HepG2 (cell line): ENCODE measurements around the gene RAB23. TPM values are rescaled to one million over a fixed set of nuclear protein-coding genes. Genes with fewer than 3 reads are reported as not detected.

Experiments
- ATAC-seq: fragments of 200-7000 bp; cut with Tn5 transposase; 3 replicates; pipeline ENCODE4 v1.9.1; 2020; ENCODE audit warnings: mild to moderate bottlenecking, moderate library complexity
- BruUV-seq: library from RNA; stranded (reverse); fragments of 400-500 nt; replicated peaks from 2 replicates; lab custom pipeline; 2021; lab: Mats Ljungman, UMichigan
- CTCF ChIA-PET: fragments of 300-600 bp; formaldehyde crosslinking; extraction: SDS; loops from one replicate; lab custom pipeline; 2021; ENCODE audit warnings: low total read pairs, inconsistent platforms, low intra/inter-chr PET ratio; lab: Yijun Ruan, JAX
- POLR2A ChIA-PET: fragments of 350-600 bp; sonication (Branson Sonifier 250); formaldehyde crosslinking; loops from one replicate; lab custom pipeline; 2020; ENCODE audit warnings: antibody characterized with exemption, inconsistent platforms; lab: Yijun Ruan, JAX
- DNase-seq: peaks from one replicate; pipeline ENCODE4 v3.0.0-alpha.2; 2015; ENCODE audit warnings: low spot score
- FAIRE-seq: peaks from 3 replicates; lab custom pipeline; 2011; peaks lifted over from hg19 to GRCh38; lab: Jason Lieb, UNC
- H2AFZ ChIP-seq: one replicate; pipeline ENCODE4 v1.6.1; 2011; ENCODE audit warnings: low read length, inconsistent platforms
- H3K27ac ChIP-seq: fragments of 300-600 bp; 3 replicates; pipeline ENCODE4 v1.8.0; 2011; ENCODE audit warnings: mixed run types, mild to moderate bottlenecking, mixed read lengths, low read length, inconsistent platforms; ENCODE audit not compliant: insufficient read depth; ENCODE audit errors: extremely low read length
- H3K27me3 ChIP-seq, 2 experiments: fragments of 200-600 bp in 1 of 2; 2 replicates in 1 of 2; 3 replicates in 1 of 2; pipeline versions ENCODE4 v1.6.0 to v1.8.0; 2011; ENCODE audit warnings: low read length in 2 of 2, mild to moderate bottlenecking in 2 of 2, moderate library complexity in 2 of 2, inconsistent platforms in 1 of 2; ENCODE audit not compliant: insufficient read depth in 2 of 2, control insufficient read depth in 1 of 2
- H3K36me3 ChIP-seq, 2 experiments: fragments of 200-600 bp in 1 of 2; replicated peaks in 1 of 2; 2 replicates in 1 of 2; 3 replicates in 1 of 2; pipeline versions ENCODE4 v1.5.1 to v1.8.0; 2011; ENCODE audit warnings: low read length in 2 of 2, inconsistent platforms in 1 of 2; ENCODE audit not compliant: insufficient read depth in 2 of 2, control insufficient read depth in 1 of 2
- H3K4me1 ChIP-seq: 2 replicates; pipeline ENCODE4 v1.5.1; 2012; ENCODE audit warnings: low read length, inconsistent platforms; ENCODE audit not compliant: insufficient read depth
- H3K4me2 ChIP-seq: 2 replicates; pipeline ENCODE4 v1.6.0; 2011; ENCODE audit warnings: low read depth, low read length, inconsistent platforms
- H3K4me3 ChIP-seq, 3 experiments: fragments of 200-600 bp in 1 of 3; sonication (generic), shearing (Covaris generic) in 1 of 3; replicated peaks in 1 of 3; 2 replicates each; pipeline ENCODE4 v1.5.1; 2011 to 2016; ENCODE audit warnings: low read length in 3 of 3, inconsistent platforms in 2 of 3, low read depth in 2 of 3, mild to moderate bottlenecking in 2 of 3, control low read depth in 1 of 3, mixed read lengths in 1 of 3; ENCODE audit not compliant: insufficient read depth in 1 of 3
- H3K79me2 ChIP-seq: one replicate; pipeline ENCODE4 v1.6.1; 2011; ENCODE audit warnings: low read length, inconsistent platforms; ENCODE audit not compliant: insufficient read depth
- H3K9ac ChIP-seq: 2 replicates; pipeline ENCODE4 v1.6.0; 2011; ENCODE audit warnings: mild to moderate bottlenecking, low read depth, low read length, inconsistent platforms; ENCODE audit not compliant: insufficient read depth
- H3K9me3 ChIP-seq: 2 replicates; pipeline ENCODE4 v1.5.1; 2012; ENCODE audit warnings: mild to moderate bottlenecking, low read length
- H4K20me1 ChIP-seq: 2 replicates; pipeline ENCODE4 v1.6.0; 2011; ENCODE audit warnings: inconsistent platforms, mild to moderate bottlenecking, low read length, moderate library complexity; ENCODE audit not compliant: insufficient read depth
- ATF6 ChIP-seq: sonication (generic); formaldehyde crosslinking; conservative IDR thresholded peaks from 2 replicates; pipeline ENCODE4 v1.4.0; 2020; ENCODE audit warnings: missing genetic modification reagents
- DZIP1 ChIP-seq: sonication (generic); formaldehyde crosslinking; IDR thresholded peaks from 2 replicates; pipeline ENCODE4 v1.5.0; 2020; ENCODE audit warnings: mild to moderate bottlenecking, missing genetic modification reagents
- JUNB ChIP-seq: sonication (generic); formaldehyde crosslinking; IDR thresholded peaks from 2 replicates; pipeline ENCODE4 v1.8.0; 2022; ENCODE audit warnings: missing genetic modification reagents, mild to moderate bottlenecking, borderline replicate concordance
- MNT ChIP-seq: fragments of 450-650 bp; IDR thresholded peaks from 2 replicates; pipeline ENCODE4 v1.6.1; 2016
- ONECUT2 ChIP-seq: sonication (generic); formaldehyde crosslinking; IDR thresholded peaks from 2 replicates; pipeline ENCODE4 v1.4.0; 2020; ENCODE audit warnings: missing genetic modification reagents
- ZNF12 ChIP-seq: sonication (generic); formaldehyde crosslinking; IDR thresholded peaks from 2 replicates; pipeline ENCODE4 v1.5.0; 2020; ENCODE audit warnings: missing genetic modification reagents
- ZNF124 ChIP-seq: sonication (generic); formaldehyde crosslinking; IDR thresholded peaks from 2 replicates; pipeline ENCODE4 v1.4.0; 2020; ENCODE audit warnings: missing genetic modification reagents
- ZNF207 ChIP-seq: fragments of 450-650 bp; IDR thresholded peaks from 2 replicates; pipeline ENCODE4 v1.6.1; 2016; ENCODE audit warnings: antibody characterized with exemption, borderline replicate concordance
- ZNF263 ChIP-seq: sonication (generic); formaldehyde crosslinking; IDR thresholded peaks from 2 replicates; pipeline ENCODE4 v1.4.0; 2020; ENCODE audit warnings: missing genetic modification reagents
- ZNF589 ChIP-seq: sonication (generic); formaldehyde crosslinking; conservative IDR thresholded peaks from 2 replicates; pipeline ENCODE4 v1.8.0; 2022; ENCODE audit warnings: mild to moderate bottlenecking, moderate library complexity, missing genetic modification reagents
- ZSCAN5A ChIP-seq: sonication (generic); formaldehyde crosslinking; IDR thresholded peaks from 2 replicates; pipeline ENCODE4 v1.8.0; 2022; ENCODE audit warnings: mild to moderate bottlenecking, missing genetic modification reagents, borderline replicate concordance
- WGBS: methylation state at CpG from one replicate; pipeline ENCODE4 v1.1.6; 2017; ENCODE audit warnings: low lambda C conversion rate; 5-methylcytosine and 5-hydroxymethylcytosine counted together
- in situ Hi-C: cut with HindIII; loops from 2 replicates; pipeline ENCODE4 v1.10.0; 2017; ENCODE audit warnings: low pct_unique_long_range_greater_than_20kb; ENCODE audit not compliant: extremely low pct_ligation_motif_present
- intact Hi-C: fragments of 100-400 bp; cut with micrococcal nuclease; formaldehyde crosslinking; loops from one replicate; pipeline ENCODE4 v1.10.0; 2022; ENCODE audit not compliant: unreplicated experiment
- polyA plus RNA-seq, 8 experiments: library from polyadenylated mRNA; depleted of rRNA in 3 of 8; stranded (reverse) in 7 of 8; unstranded in 1 of 8; fragments of >200 nt; fragmentation: Illumina TruSeq in 4 of 8; extraction: Trizol in 4 of 8; gene quantifications; 2 replicates each; pipeline versions ENCODE4 v1.2.1 to v1.2.3, GENCODE V29; 2011 to 2016; ENCODE audit warnings: low read depth in 4 of 8, missing spikeins in 1 of 8, mixed read lengths in 1 of 8; ENCODE audit not compliant: insufficient read depth in 1 of 8
- total RNA-seq, 5 experiments: library from RNA; depleted of rRNA; stranded (reverse); fragments of >200 nt; fragmentation: Illumina TruSeq; extraction: Trizol; gene quantifications; 2 replicates each; pipeline ENCODE4 v1.2.3, GENCODE V29; 2016; ENCODE audit warnings: low read depth in 1 of 5

Gene RAB23
- total and polyA plus RNA-seq, 2 of the 13 experiments (the other 11 are each of a cell fraction or from before 2014, with no cell fraction given), result 5.5 to 16.4 TPM

GRCh38 chr6:57183336-57183735 is 38.8 kb downstream of the RAB23 start (continued):
- TF ChIP-seq ONECUT2, result no peak

GRCh38 chr6:57182017-57182432 is 40.1 kb downstream of the RAB23 start:
- Histone ChIP-seq H3K36me3 (peaks cover 18 to 29% of the 10 kb centered on the region in 2 experiments), H3K9ac (no peak overlapping the region), H3K27ac (no peak overlapping the region), H3K4me1 (peaks cover 12% of the 10 kb centered on the region), H3K9me3 (no peaks in the 10 kb centered on the region), H3K4me3 (no peak overlapping the region), H3K79me2 (peaks cover 42% of the 10 kb centered on the region), H2AFZ (no peak overlapping the region), H3K4me2 (no peak overlapping the region), H4K20me1 (no peaks in the 10 kb centered on the region; the same call in 1 of the 2 replicates), H3K27me3 (no peaks in the 10 kb centered on the region)
- in situ Hi-C loops (no loop called here), intact Hi-C loops (no loop called here)
- no peak for TF ChIP-seq ZNF263 (CRISPR knock-in tag)
- no peak for TF ChIP-seq ZSCAN5A (CRISPR knock-in tag)
- TF ChIP-seq ZNF12 (CRISPR knock-in tag), result no peak
- no peak for TF ChIP-seq ZNF207
- TF ChIP-seq DZIP1, result no peak
- TF ChIP-seq ATF6, result no peak
- TF ChIP-seq JUNB (CRISPR knock-in tag), result no peak
- no peak for TF ChIP-seq ZNF124 (CRISPR knock-in tag)
- TF ChIP-seq MNT, result no peak
- no peak for TF ChIP-seq ZNF589 (CRISPR knock-in tag)
- CTCF ChIA-PET, result no interaction called here
- FAIRE-seq (no peak), ATAC-seq (no peak), DNase-seq (no peak)
- 96% methylated on average over 2 of the region's 2 CpGs for WGBS
- BruUV-seq, result no TSS peak
- POLR2A ChIA-PET, result no interaction called here
